MM.1S (cell line): ENCODE results near the gene CLK4.
"Not testable (repeated sequence)": the region's sequence is repeated elsewhere in the genome, so short reads cannot be mapped to it uniquely, and the experiment has no call there.

Experiments used
- DNase-seq: peaks from one replicate; pipeline ENCODE4 v3.0.0-alpha.2; 2015
- H2AFZ ChIP-seq: fragments of 300-600 bp; sonication (generic); 2 replicates; pipeline ENCODE4 v1.6.0; 2016; ENCODE audit warnings: antibody characterized with exemption, low read length
- H3F3A ChIP-seq: fragments of 300-600 bp; sonication (generic); 2 replicates; pipeline ENCODE4 v1.6.1; 2016; ENCODE audit warnings: mild to moderate bottlenecking, antibody characterized with exemption, low read length, moderate library complexity, mixed read lengths; ENCODE audit not compliant: insufficient read depth
- H3K27ac ChIP-seq: fragments of 300-600 bp; sonication (generic); 2 replicates; pipeline ENCODE4 v1.5.1; 2016; ENCODE audit warnings: mild to moderate bottlenecking, low read length
- H3K27me3 ChIP-seq: fragments of 300-600 bp; sonication (generic); replicated peaks from 2 replicates; pipeline ENCODE4 v1.6.0; 2016; ENCODE audit warnings: low read length; ENCODE audit not compliant: insufficient read depth
- H3K36me3 ChIP-seq: fragments of 300-600 bp; sonication (generic); replicated peaks from 2 replicates; pipeline ENCODE4 v1.6.1; 2016; ENCODE audit warnings: mild to moderate bottlenecking, low read length, mixed read lengths; ENCODE audit not compliant: insufficient read depth
- H3K4me1 ChIP-seq: fragments of 300-600 bp; sonication (generic); 2 replicates; pipeline ENCODE4 v1.6.1; 2016; ENCODE audit warnings: low read length, mixed read lengths
- H3K4me2 ChIP-seq: fragments of 300-600 bp; sonication (generic); 2 replicates; pipeline ENCODE4 v1.6.0; 2016; ENCODE audit warnings: low read depth, low read length
- H3K4me3 ChIP-seq: fragments of 300-600 bp; sonication (generic); 2 replicates; pipeline ENCODE4 v1.5.1; 2016; ENCODE audit warnings: low read length, mixed read lengths
- H3K79me2 ChIP-seq: fragments of 300-600 bp; sonication (generic); 2 replicates; pipeline ENCODE4 v1.6.1; 2016; ENCODE audit warnings: mixed run types, low read length, mixed read lengths
- H3K9ac ChIP-seq: fragments of 300-600 bp; sonication (generic); 2 replicates; pipeline ENCODE4 v1.6.1; 2016; ENCODE audit warnings: low read length, mixed read lengths
- H3K9me2 ChIP-seq: fragments of 300-600 bp; sonication (generic); replicated peaks from 2 replicates; pipeline ENCODE4 v1.6.1; 2016; ENCODE audit warnings: mild to moderate bottlenecking, low read length, mixed read lengths; ENCODE audit not compliant: insufficient read depth
- H3K9me3 ChIP-seq: fragments of 300-600 bp; sonication (generic); replicated peaks from 2 replicates; pipeline ENCODE4 v1.6.1; 2016; ENCODE audit warnings: mild to moderate bottlenecking, low read length, mixed read lengths; ENCODE audit not compliant: insufficient read depth
- H4K20me1 ChIP-seq: fragments of 300-600 bp; sonication (generic); 2 replicates; pipeline ENCODE4 v1.6.1; 2016; ENCODE audit warnings: mild to moderate bottlenecking, low read length, moderate library complexity, mixed read lengths; ENCODE audit not compliant: insufficient read depth
- EZH2 ChIP-seq: fragments of 300-600 bp; sonication (generic); optimal IDR thresholded peaks from 2 replicates; pipeline ENCODE3; 2017; ENCODE audit warnings: low read depth, mild to moderate bottlenecking, antibody characterized with exemption, low read length, mixed read lengths
- EZH2phosphoT487 ChIP-seq: fragments of 300-600 bp; sonication (generic); IDR thresholded peaks from 2 replicates; pipeline ENCODE4 v1.6.1; 2018; ENCODE audit warnings: antibody characterized with exemption, low read length
- TF ChIP-seq, protein P1 (sequence below): fragments of 300-600 bp; sonication (generic); IDR thresholded peaks from 2 replicates; pipeline ENCODE4 v1.5.1; 2016; ENCODE audit warnings: antibody characterized with exemption, low read length, mixed read lengths

CLK4 gene

DNA sequence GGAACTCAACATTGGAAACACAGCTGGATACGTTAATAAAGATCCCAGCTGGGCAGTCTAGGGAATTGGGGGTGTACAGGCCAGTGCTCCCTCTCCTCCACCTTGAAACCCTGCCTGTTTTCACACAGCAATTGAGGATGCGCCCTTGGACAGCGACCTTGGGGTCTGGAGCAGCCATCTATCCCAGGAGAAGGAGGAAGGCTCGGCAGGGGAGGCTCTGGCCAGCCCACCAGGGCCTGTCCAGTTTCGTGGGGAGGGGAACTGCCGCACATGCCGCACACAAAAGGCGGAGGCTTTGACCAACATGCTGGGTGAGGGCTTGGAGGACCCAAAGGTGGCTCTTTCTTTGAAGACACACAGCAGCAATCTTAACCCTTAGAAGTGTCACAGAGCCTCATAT is 38.1 kb downstream of the CLK4 start:
- Histone ChIP-seq H3F3A (no peaks in the 10 kb centered on the region), H3K4me1 (no peaks in the 10 kb centered on the region), H3K27ac (no peak overlapping the region), H3K36me3 (no peaks in the 10 kb centered on the region), H3K27me3 (peaks cover 4% of the 10 kb centered on the region; the same call in 1 of the 2 replicates), H3K9ac (no peak overlapping the region), H3K4me2 (no peak overlapping the region), H3K9me3 (no peaks in the 10 kb centered on the region), H3K79me2 (no peaks in the 10 kb centered on the region), H3K4me3 (no peak overlapping the region), H3K9me2 (no peaks in the 10 kb centered on the region), H4K20me1 (no peaks in the 10 kb centered on the region), H2AFZ (no peak overlapping the region)
- TF ChIP-seq, protein P1, sequence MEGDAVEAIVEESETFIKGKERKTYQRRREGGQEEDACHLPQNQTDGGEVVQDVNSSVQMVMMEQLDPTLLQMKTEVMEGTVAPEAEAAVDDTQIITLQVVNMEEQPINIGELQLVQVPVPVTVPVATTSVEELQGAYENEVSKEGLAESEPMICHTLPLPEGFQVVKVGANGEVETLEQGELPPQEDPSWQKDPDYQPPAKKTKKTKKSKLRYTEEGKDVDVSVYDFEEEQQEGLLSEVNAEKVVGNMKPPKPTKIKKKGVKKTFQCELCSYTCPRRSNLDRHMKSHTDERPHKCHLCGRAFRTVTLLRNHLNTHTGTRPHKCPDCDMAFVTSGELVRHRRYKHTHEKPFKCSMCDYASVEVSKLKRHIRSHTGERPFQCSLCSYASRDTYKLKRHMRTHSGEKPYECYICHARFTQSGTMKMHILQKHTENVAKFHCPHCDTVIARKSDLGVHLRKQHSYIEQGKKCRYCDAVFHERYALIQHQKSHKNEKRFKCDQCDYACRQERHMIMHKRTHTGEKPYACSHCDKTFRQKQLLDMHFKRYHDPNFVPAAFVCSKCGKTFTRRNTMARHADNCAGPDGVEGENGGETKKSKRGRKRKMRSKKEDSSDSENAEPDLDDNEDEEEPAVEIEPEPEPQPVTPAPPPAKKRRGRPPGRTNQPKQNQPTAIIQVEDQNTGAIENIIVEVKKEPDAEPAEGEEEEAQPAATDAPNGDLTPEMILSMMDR = no peak
- no peak for TF ChIP-seq EZH2phosphoT487
- no peak for TF ChIP-seq EZH2
- no peak for DNase-seq

DNA sequence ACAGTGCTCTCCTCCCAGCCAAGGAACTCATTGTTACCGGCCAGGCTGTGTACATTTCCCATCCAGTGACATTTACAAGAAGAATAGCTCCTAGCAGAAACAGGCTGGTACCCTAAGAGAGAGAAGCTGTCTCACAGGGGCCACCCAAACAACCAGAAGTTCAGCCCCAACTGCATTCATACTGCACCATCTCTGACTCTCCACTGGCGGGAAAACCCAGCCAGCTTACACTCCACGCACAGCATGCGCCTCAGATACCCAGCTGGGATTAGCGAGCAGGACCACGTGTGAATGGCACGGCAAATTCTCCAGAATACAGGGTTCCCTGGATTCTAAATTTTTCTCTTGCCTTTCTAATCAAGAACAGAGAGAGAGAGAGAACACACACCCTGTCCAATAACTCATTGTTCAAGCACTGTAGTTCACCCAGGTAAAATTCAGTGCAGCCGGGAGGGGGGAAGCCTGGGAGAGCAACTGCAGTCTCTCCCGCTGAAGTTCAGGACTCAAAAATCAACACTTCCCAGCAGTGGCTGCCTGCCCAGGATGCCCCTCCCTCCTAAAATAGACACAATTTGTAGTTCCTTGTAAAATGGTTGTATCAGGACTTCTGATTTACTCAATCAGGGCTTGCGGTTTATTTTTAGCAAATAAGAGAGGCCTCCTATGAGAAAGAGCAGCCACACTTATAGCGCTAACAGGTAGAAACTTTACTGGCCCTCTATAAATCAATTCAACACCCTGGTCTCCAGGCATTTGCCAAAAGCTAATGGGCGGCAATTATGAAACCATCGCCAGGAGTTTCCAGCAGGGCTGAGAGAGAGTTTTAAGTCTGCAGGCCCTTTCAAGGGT is 38.9 kb downstream of the CLK4 start:
- H3K27ac ChIP-seq = no peak overlapping the region
- no peak overlapping the region for H2AFZ ChIP-seq
- TF ChIP-seq, protein P1 = no peak
- TF ChIP-seq EZH2 (no peak), EZH2phosphoT487 (no peak)
- no peaks in the 10 kb centered on the region for H3K36me3 ChIP-seq
- H3K4me3 ChIP-seq = no peak overlapping the region
- no peaks in the 10 kb centered on the region for H3K9me2 ChIP-seq
- H3K4me2 ChIP-seq = no peak overlapping the region
- no peak overlapping the region for H3K9ac ChIP-seq
- H3F3A ChIP-seq = no peaks in the 10 kb centered on the region
- H3K79me2 ChIP-seq = no peaks in the 10 kb centered on the region
- DNase-seq = no peak
- H3K9me3 ChIP-seq = no peaks in the 10 kb centered on the region
- H3K27me3 ChIP-seq = peaks cover 12% of the 10 kb centered on the region; the same call in 1 of the 2 replicates
- H4K20me1 ChIP-seq = no peaks in the 10 kb centered on the region
- no peaks in the 10 kb centered on the region for H3K4me1 ChIP-seq

DNA sequence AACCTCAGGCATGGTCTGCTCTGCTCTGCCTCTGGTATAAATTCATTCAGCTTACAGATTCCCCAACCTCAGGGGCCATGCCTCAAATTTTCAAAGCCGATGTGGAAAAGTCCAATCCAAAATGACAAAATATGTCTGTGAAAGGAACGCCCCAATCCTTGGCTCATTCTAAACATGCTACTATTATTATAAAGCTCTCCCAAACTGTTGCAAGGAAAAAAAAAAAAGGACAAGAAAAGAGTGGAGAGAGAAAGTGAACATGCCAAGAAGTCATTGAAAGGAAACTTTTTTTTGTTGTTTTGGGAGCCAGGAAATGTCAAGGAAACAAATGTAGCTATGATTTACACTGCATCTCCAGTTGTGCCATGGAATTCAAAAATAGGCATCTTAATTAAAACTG is 40.5 kb downstream of the CLK4 start:
- no peak overlapping the region for H3K4me3 ChIP-seq
- H3K9me3 ChIP-seq = no peaks in the 10 kb centered on the region
- no peaks in the 10 kb centered on the region for H4K20me1 ChIP-seq
- peaks cover 26% of the 10 kb centered on the region; the same call in 1 of the 2 replicates for H3K27me3 ChIP-seq
- no peaks in the 10 kb centered on the region for H3K4me1 ChIP-seq
- H2AFZ ChIP-seq = no peak overlapping the region
- no peak overlapping the region for H3K27ac ChIP-seq
- no peak overlapping the region for H3K4me2 ChIP-seq
- H3F3A ChIP-seq = no peaks in the 10 kb centered on the region
- no peak for DNase-seq
- H3K9me2 ChIP-seq = no peaks in the 10 kb centered on the region
- no peak overlapping the region for H3K9ac ChIP-seq
- TF ChIP-seq, protein P1 = no peak
- TF ChIP-seq EZH2 (no peak), EZH2phosphoT487 (no peak)
- H3K79me2 ChIP-seq = no peaks in the 10 kb centered on the region
- H3K36me3 ChIP-seq = no peaks in the 10 kb centered on the region

DNA sequence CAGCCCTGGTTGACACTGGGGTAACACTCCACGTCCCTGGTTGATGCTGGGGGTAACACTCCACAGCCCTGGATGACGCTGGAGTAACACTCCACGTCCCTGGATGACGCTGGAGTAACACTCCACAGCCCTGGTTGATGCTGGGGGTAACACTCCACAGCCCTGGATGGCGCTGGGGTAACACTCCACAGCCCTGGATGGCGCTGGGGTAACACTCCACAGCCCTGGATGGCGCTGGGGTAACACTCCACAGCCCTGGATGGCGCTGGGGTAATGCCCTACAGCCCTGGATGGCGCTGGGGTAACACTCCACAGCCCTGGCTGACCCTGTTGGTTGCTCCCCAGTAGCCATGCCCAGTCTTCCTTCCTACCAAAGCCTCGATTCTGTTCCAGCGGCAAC is 41.4 kb downstream of the CLK4 start:
- H3K9ac ChIP-seq, H3F3A ChIP-seq, H3K79me2 ChIP-seq, H4K20me1 ChIP-seq, DNase-seq, H3K36me3 ChIP-seq, H3K4me1 ChIP-seq, H3K27ac ChIP-seq, H3K4me2 ChIP-seq, H3K9me3 ChIP-seq, H2AFZ ChIP-seq, H3K4me3 ChIP-seq, H3K9me2 ChIP-seq: not testable (repeated sequence)
- peaks cover 26% of the 10 kb centered on the region; the same call in 1 of the 2 replicates for H3K27me3 ChIP-seq
